Small intestine (tissue), 7 donors: Measurements from ENCODE around the gene UTP18. TPM values are rescaled to one million over a fixed set of nuclear protein-coding genes. Genes with fewer than 3 reads are reported as not detected.
"Not testable (repeated sequence)": the region's sequence is repeated elsewhere in the genome, so short reads cannot be mapped to it uniquely, and the experiment has no call there.

ENCODE experiments used
- DNase-seq, 2 donors: peaks; one replicate each; pipeline versions ENCODE4 v3.0.0 to v3.0.0-alpha.2; 2013
- FAIRE-seq: peaks from 2 replicates; lab custom pipeline; 2012; peaks lifted over from hg19 to GRCh38; lab: Jason Lieb, UNC
- H3K27ac ChIP-seq, 3 donors: one replicate each; pipeline ENCODE4 v1.5.1; 2013; ENCODE audit warnings: low read length in 2 of 3, mild to moderate bottlenecking in 2 of 3, control low read depth in 1 of 3, inconsistent platforms in 1 of 3, low read depth in 1 of 3, moderate library complexity in 1 of 3
- H3K27me3 ChIP-seq, 3 donors: one replicate each; pipeline ENCODE4 v1.6.1; 2013; ENCODE audit warnings: low read length in 3 of 3, inconsistent platforms in 1 of 3; ENCODE audit not compliant: control insufficient read depth in 3 of 3, insufficient read depth in 3 of 3
- H3K36me3 ChIP-seq, 3 donors: one replicate each; pipeline ENCODE4 v1.6.1; 2013; ENCODE audit warnings: low read length in 3 of 3, inconsistent platforms in 1 of 3, low read depth in 1 of 3, mild to moderate bottlenecking in 1 of 3, moderate library complexity in 1 of 3; ENCODE audit not compliant: control insufficient read depth in 3 of 3, insufficient read depth in 2 of 3
- H3K4me1 ChIP-seq, 3 donors: one replicate each; pipeline ENCODE4 v1.6.1; 2013; ENCODE audit warnings: low read length in 2 of 3, inconsistent platforms in 1 of 3, low read depth in 1 of 3, mild to moderate bottlenecking in 1 of 3, moderate library complexity in 1 of 3; ENCODE audit not compliant: control insufficient read depth in 3 of 3, insufficient read depth in 2 of 3
- H3K4me3 ChIP-seq, 3 donors: one replicate each; pipeline ENCODE4 v1.5.1; 2013; ENCODE audit warnings: low read length in 3 of 3, control low read depth in 1 of 3, inconsistent platforms in 1 of 3, low read depth in 1 of 3, mild to moderate bottlenecking in 1 of 3, moderate library complexity in 1 of 3
- H3K9me3 ChIP-seq, 2 donors: one replicate each; pipeline ENCODE4 v1.6.1; 2013; ENCODE audit warnings: low read depth in 1 of 2, low read length in 1 of 2; ENCODE audit not compliant: control insufficient read depth in 2 of 2, insufficient read depth in 1 of 2
- WGBS, 3 donors: extraction: QIAGEN DNeasy Blood & Tissue Kit; methylation state at CpG; one replicate each; pipeline ENCODE4 v1.1.7; 2013; 5-methylcytosine and 5-hydroxymethylcytosine counted together
- polyA plus RNA-seq, 4 donors: library from polyadenylated mRNA; stranded (reverse) in 3 of 4; unstranded in 1 of 4; fragments of 200-250 nt in 3 of 4; fragments of 120-200 nt in 1 of 4; gene quantifications; one replicate each; pipeline versions ENCODE4 v1.2.1 to v1.2.3, GENCODE V29; 2013
- donor health status: healthy with polysubstance abuse.
- donor health status: control.
- donor health status: control.
- donor health status: Bipolar disorder and iron deficiency.
- donor health status: healthy.

Gene UTP18
- polyA plus RNA-seq, 4 donors, result 11.4 to 37.4 (median 27.9) TPM

- H3K9me3 ChIP-seq, result no peaks in the 10 kb centered on the region
- FAIRE-seq (no peak), DNase-seq (peak in 1 of 2 donors; percentile 40)
- peak overlapping the region; percentile 93 to 99 (median 97) for H3K27ac ChIP-seq
- H3K27me3 ChIP-seq, result no peaks in the 10 kb centered on the region
- WGBS, 3 donors, result 6 to 8% (median 7%) methylated on average over 36 to 42 of the region's 42 CpGs
- H3K36me3 ChIP-seq, result peaks cover 0 to 12% (median 0%) of the 10 kb centered on the region in 3 donors
- H3K4me3 ChIP-seq, result peak overlapping the region; percentile 65 to 79 (median 75)
- peaks cover 8 to 16% (median 8%) of the 10 kb centered on the region in 3 donors for H3K4me1 ChIP-seq
Measured at GRCh38 chr17:51261024-51261963, 948 bp downstream of the UTP18 start.

- FAIRE-seq (no peak), DNase-seq (no peak)
- H3K9me3 ChIP-seq, result no peaks in the 10 kb centered on the region
- H3K27me3 ChIP-seq, result no peaks in the 10 kb centered on the region
- H3K27ac ChIP-seq, result no peak overlapping the region
- H3K4me3 ChIP-seq, result no peak overlapping the region
- 86 to 94% (median 89%) methylated on average over 3 of the region's 3 CpGs for WGBS, 3 donors
- H3K4me1 ChIP-seq, result peaks cover 4 to 11% (median 8%) of the 10 kb centered on the region in 3 donors
- H3K36me3 ChIP-seq, result peaks cover 0 to 17% (median 0%) of the 10 kb centered on the region in 3 donors
Measured at GRCh38 chr17:51263006-51263405, 2.7 kb downstream of the UTP18 start.

- H3K4me1 ChIP-seq, DNase-seq, H3K27ac ChIP-seq, H3K4me3 ChIP-seq, H3K27me3 ChIP-seq, H3K9me3 ChIP-seq, FAIRE-seq: not testable (repeated sequence)
- WGBS, 3 donors, result 77 to 99% (median 90%) methylated on average over 3 to 4 of the region's 4 CpGs
- H3K36me3 ChIP-seq, result peaks cover 0 to 23% (median 2%) of the 10 kb centered on the region in 3 donors
Measured at GRCh38 chr17:51264466-51264865, 4.1 kb downstream of the UTP18 start.

- FAIRE-seq, result no peak
- no peak overlapping the region for H3K4me3 ChIP-seq
- no peak overlapping the region for H3K27ac ChIP-seq
- H3K9me3 ChIP-seq, result no peaks in the 10 kb centered on the region
- no peaks in the 10 kb centered on the region for H3K4me1 ChIP-seq
- no peaks in the 10 kb centered on the region for H3K27me3 ChIP-seq
- peaks cover 3 to 31% (median 6%) of the 10 kb centered on the region in 3 donors for H3K36me3 ChIP-seq
- 94 to 96% (median 94%) methylated on average over 6 of the region's 6 CpGs for WGBS, 3 donors
- DNase-seq, result no peak
Measured at GRCh38 chr17:51269991-51270390, 9.6 kb downstream of the UTP18 start.

GRCh38 chr17:51270636-51271035, 10.3 kb downstream of the UTP18 start:
- WGBS, 3 donors, result 61 to 63% (median 62%) methylated on average over 1 of the region's 1 CpG
- no peaks in the 10 kb centered on the region for H3K27me3 ChIP-seq
- H3K36me3 ChIP-seq, result peaks cover 3 to 28% (median 6%) of the 10 kb centered on the region in 3 donors
- FAIRE-seq, result no peak
- H3K9me3 ChIP-seq, result no peaks in the 10 kb centered on the region
- no peaks in the 10 kb centered on the region for H3K4me1 ChIP-seq
- no peak overlapping the region for H3K4me3 ChIP-seq
- no peak for DNase-seq
- H3K27ac ChIP-seq, result no peak overlapping the region

GRCh38 chr17:51272812-51273211, 12.5 kb downstream of the UTP18 start:
- H3K27me3 ChIP-seq, result no peaks in the 10 kb centered on the region
- no peaks in the 10 kb centered on the region for H3K9me3 ChIP-seq
- H3K4me3 ChIP-seq, result no peak overlapping the region
- H3K27ac ChIP-seq, result no peak overlapping the region
- no peaks in the 10 kb centered on the region for H3K4me1 ChIP-seq
- peaks cover 6 to 31% (median 16%) of the 10 kb centered on the region in 3 donors for H3K36me3 ChIP-seq
- WGBS, 3 donors, result 91 to 96% (median 96%) methylated on average over 1 of the region's 1 CpG
- FAIRE-seq (no peak), DNase-seq (no peak)

- Histone ChIP-seq H3K4me3 (no peak overlapping the region), H3K36me3 (peaks cover 8 to 24% (median 19%) of the 10 kb centered on the region in 3 donors), H3K27me3 (no peaks in the 10 kb centered on the region), H3K9me3 (no peaks in the 10 kb centered on the region), H3K27ac (no peak overlapping the region), H3K4me1 (no peaks in the 10 kb centered on the region)
- 86 to 100% (median 96%) methylated on average over 1 of the region's 1 CpG for WGBS, 3 donors
- no peak for DNase-seq
- no peak for FAIRE-seq
Measured at GRCh38 chr17:51275381-51275780, 15.0 kb downstream of the UTP18 start.

GRCh38 chr17:51279183-51279582, 18.8 kb downstream of the UTP18 start:
- Histone ChIP-seq H3K27me3 (no peaks in the 10 kb centered on the region), H3K36me3 (peaks cover 8 to 32% (median 20%) of the 10 kb centered on the region in 3 donors), H3K4me3 (no peak overlapping the region), H3K4me1 (no peaks in the 10 kb centered on the region), H3K9me3 (no peaks in the 10 kb centered on the region), H3K27ac (no peak overlapping the region)
- no peak for FAIRE-seq
- DNase-seq, result no peak
